Glutamatergic neuron (in vitro differentiated cells): ENCODE data around the gene ZC3H12A. TPM values are rescaled to one million over a fixed set of nuclear protein-coding genes. Genes with fewer than 3 reads are reported as not detected.

ENCODE experiments used
- DNase-seq: peaks from one replicate; pipeline ENCODE4 v3.0.0; 2022
- H3K27ac Mint-ChIP-seq: one replicate; pipeline ENCODE4 v1.8.0; 2020; ENCODE audit warnings: mild to moderate bottlenecking, mixed read lengths, inconsistent platforms; ENCODE audit not compliant: unreplicated experiment
- H3K27me3 Mint-ChIP-seq: one replicate; pipeline ENCODE4 v1.8.0; 2020; ENCODE audit warnings: mild to moderate bottlenecking, moderate library complexity, mixed read lengths, inconsistent platforms; ENCODE audit not compliant: unreplicated experiment
- H3K36me3 Mint-ChIP-seq: one replicate; pipeline ENCODE4 v1.8.0; 2020; ENCODE audit warnings: mild to moderate bottlenecking, mixed read lengths, inconsistent platforms; ENCODE audit not compliant: unreplicated experiment
- H3K4me1 Mint-ChIP-seq: one replicate; pipeline ENCODE4 v1.8.0; 2020; ENCODE audit warnings: mild to moderate bottlenecking, low read depth, mixed read lengths, inconsistent platforms; ENCODE audit not compliant: unreplicated experiment
- H3K4me3 Mint-ChIP-seq: one replicate; pipeline ENCODE4 v1.8.0; 2020; ENCODE audit warnings: mild to moderate bottlenecking, mixed read lengths, inconsistent platforms; ENCODE audit not compliant: unreplicated experiment
- H3K9me3 Mint-ChIP-seq: one replicate; pipeline ENCODE4 v1.8.0; 2020; ENCODE audit warnings: mild to moderate bottlenecking, moderate library complexity, mixed read lengths, inconsistent platforms; ENCODE audit not compliant: unreplicated experiment
- total RNA-seq: library from RNA; stranded (reverse); fragmentation: NEBNext Ultra II Directional; extraction: Animal tissue kit (Norgen Biotek cat#: 25700); gene quantifications from one replicate; pipeline ENCODE4 v1.2.1, GENCODE V29; 2021; ENCODE audit not compliant: unreplicated experiment
- TF ChIP-seq, protein P1 (sequence below): fragments of 200-600 bp; sonication (generic); IDR thresholded peaks from one replicate; pipeline ENCODE4 v1.5.0; 2021; ENCODE audit not compliant: partially characterized antibody, unreplicated experiment

The ZC3H12A gene
- total RNA-seq, 1 donor from 2014 or later, result 1.3 TPM

DNA sequence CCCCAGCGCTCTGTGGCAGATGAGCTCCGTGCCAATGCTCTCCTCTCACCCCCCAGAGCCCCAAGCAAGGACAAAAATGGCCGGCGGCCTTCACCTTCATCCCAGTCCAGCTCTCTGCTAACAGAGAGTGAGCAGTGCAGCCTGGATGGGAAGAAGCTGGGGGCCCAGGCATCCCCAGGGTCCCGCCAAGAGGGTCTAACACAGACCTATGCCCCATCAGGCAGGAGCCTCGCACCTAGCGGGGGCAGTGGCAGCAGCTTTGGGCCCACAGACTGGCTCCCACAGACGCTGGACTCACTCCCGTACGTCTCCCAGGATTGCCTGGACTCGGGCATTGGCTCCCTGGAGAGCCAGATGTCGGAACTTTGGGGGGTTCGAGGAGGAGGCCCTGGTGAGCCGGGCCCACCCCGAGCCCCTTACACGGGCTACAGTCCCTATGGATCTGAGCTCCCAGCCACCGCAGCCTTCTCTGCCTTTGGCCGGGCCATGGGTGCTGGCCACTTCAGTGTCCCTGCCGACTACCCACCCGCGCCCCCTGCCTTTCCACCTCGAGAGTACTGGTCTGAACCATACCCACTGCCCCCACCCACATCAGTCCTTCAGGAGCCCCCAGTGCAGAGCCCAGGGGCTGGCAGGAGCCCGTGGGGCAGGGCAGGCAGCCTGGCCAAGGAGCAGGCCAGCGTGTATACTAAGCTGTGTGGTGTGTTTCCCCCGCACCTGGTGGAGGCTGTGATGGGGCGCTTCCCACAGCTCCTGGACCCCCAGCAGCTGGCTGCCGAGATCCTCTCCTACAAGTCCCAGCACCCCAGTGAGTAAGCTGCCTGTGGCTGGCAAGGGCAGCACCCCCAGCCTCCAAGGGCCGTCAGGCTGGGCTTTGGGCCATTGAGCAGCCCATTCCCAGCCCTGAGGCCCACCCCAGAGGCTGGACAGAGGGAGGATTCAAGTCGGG is 8.7 kb downstream of the ZC3H12A start:
- TF ChIP-seq, protein P1, sequence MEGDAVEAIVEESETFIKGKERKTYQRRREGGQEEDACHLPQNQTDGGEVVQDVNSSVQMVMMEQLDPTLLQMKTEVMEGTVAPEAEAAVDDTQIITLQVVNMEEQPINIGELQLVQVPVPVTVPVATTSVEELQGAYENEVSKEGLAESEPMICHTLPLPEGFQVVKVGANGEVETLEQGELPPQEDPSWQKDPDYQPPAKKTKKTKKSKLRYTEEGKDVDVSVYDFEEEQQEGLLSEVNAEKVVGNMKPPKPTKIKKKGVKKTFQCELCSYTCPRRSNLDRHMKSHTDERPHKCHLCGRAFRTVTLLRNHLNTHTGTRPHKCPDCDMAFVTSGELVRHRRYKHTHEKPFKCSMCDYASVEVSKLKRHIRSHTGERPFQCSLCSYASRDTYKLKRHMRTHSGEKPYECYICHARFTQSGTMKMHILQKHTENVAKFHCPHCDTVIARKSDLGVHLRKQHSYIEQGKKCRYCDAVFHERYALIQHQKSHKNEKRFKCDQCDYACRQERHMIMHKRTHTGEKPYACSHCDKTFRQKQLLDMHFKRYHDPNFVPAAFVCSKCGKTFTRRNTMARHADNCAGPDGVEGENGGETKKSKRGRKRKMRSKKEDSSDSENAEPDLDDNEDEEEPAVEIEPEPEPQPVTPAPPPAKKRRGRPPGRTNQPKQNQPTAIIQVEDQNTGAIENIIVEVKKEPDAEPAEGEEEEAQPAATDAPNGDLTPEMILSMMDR, result no peak
- no peak overlapping the region for H3K27ac Mint-ChIP-seq
- no peak overlapping the region for H3K4me3 Mint-ChIP-seq
- H3K27me3 Mint-ChIP-seq, result no peaks in the 10 kb centered on the region
- H3K4me1 Mint-ChIP-seq, result peaks cover under 1% of the 10 kb centered on the region
- DNase-seq, result peak; percentile 19
- H3K9me3 Mint-ChIP-seq, result no peaks in the 10 kb centered on the region
- H3K36me3 Mint-ChIP-seq, result no peaks in the 10 kb centered on the region

DNA sequence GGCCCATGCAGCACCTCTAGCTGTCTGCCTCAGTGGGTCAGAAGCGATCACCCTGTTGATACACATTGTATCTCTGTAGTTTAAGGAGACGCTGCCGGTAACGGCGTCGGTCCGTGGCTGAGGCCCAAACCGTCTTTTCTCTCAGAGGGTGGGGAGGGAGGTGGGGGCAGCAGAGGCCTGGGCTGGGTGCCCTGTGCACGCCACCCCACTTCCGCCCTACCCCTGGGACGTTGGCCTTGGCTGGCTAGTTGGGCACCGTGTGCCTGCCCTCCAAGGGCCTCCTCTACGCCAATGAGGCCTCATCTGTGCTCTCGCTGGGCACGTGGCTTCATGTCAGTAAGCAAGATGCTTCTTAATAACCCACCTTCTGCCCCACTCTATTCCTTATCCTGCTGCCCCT is 9.4 kb downstream of the ZC3H12A start:
- H3K4me3 Mint-ChIP-seq, result no peak overlapping the region
- no peaks in the 10 kb centered on the region for H3K4me1 Mint-ChIP-seq
- DNase-seq, result no peak
- H3K27ac Mint-ChIP-seq, result no peak overlapping the region
- no peaks in the 10 kb centered on the region for H3K36me3 Mint-ChIP-seq
- no peaks in the 10 kb centered on the region for H3K9me3 Mint-ChIP-seq
- H3K27me3 Mint-ChIP-seq, result no peaks in the 10 kb centered on the region
- TF ChIP-seq, protein P1, result no peak

DNA sequence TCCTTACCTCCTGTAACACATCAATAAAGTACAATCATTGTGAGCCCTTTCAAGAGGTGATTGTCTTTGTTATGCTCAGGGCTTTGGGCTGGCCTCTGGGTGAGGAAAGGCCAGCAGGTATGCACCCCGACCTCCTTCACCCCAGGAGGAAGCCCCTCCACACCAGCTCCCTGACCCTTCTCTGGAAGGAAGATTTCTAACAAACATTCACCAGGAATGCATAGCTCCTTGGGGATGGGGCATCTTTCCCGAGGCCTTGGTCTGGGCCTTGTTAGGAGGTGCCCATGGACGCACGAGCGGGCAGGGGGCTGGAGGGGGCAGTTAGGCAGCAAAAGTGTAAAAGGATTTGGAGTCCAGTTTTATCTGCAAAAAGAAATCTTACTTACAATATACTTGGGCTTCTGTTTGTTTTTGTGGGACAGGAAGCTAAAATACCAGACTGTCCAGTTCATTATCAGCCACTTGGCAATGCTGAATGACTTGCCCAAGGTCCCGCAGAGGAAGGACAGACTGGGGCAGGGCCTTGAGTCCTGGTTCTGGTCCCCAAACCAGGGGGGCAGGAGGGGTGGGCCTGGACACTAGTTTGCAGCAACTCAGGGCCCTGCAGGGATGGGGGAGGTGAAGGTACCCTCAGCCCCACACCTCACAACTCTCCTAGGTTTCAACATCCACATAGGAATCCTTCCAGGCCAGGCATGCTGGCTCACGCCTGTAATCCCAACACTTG is 10.1 kb downstream of the ZC3H12A start:
- H3K27me3 Mint-ChIP-seq, result no peaks in the 10 kb centered on the region
- no peak overlapping the region for H3K4me3 Mint-ChIP-seq
- H3K9me3 Mint-ChIP-seq, result no peaks in the 10 kb centered on the region
- no peak overlapping the region for H3K27ac Mint-ChIP-seq
- no peaks in the 10 kb centered on the region for H3K4me1 Mint-ChIP-seq
- no peak for DNase-seq
- TF ChIP-seq, protein P1, result no peak
- no peaks in the 10 kb centered on the region for H3K36me3 Mint-ChIP-seq

DNA sequence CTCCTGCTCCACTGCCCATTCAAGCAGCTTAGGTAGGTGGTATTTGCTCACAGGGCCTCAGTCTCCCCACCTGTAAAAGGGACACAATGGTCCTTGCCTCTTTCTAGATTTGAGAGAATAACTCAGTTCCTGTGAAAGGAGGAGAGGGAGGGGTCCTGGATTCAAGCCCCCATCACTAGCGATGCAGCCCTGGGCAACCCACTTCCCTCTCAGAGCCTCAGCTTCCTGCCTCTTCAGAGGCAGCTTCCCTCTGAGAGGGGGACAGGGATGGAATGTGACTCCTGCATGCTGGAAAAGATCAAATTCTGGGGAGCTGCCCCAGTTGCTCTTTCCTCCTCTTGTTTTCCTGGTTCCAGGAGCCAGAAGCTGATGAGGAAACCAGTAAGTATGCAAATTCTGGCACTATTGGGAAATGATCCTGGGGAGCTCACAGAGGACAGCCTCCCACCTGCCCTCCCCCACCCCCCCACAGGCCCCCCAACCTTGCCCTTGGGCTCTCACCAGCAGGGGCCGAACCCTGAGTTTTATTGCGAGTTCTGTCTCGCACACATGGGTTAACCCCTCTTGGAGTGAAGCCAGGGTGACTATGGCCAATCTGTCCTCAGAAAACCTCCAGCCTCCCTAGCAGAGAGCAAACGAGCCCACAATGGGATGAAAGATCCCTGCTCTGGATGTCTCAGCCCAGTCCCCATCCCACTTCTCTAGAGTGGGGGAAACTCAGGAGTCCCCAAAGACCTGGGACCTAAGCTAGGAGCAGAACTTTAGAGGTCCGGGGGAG is 11.7 kb downstream of the ZC3H12A start:
- TF ChIP-seq, protein P1, result no peak
- Mint-ChIP-seq H3K4me1 (no peaks in the 10 kb centered on the region), H3K4me3 (no peak overlapping the region), H3K36me3 (no peaks in the 10 kb centered on the region), H3K27me3 (no peaks in the 10 kb centered on the region), H3K9me3 (no peaks in the 10 kb centered on the region), H3K27ac (no peak overlapping the region)
- DNase-seq, result no peak
